WI38 (cell line): ENCODE measurements around the gene ZDBF2.

Experiments used
- H3K4me3 ChIP-seq: 2 replicates; pipeline ENCODE4 v1.5.1; 2011; ENCODE audit warnings: low read depth, mild to moderate bottlenecking, control low read depth, low read length
- TF ChIP-seq, protein P1 (sequence below): IDR thresholded peaks from 2 replicates; pipeline ENCODE4 v1.5.1; 2012; ENCODE audit warnings: low read depth, mild to moderate bottlenecking, control low read depth, low read length

ZDBF2 gene

DNA sequence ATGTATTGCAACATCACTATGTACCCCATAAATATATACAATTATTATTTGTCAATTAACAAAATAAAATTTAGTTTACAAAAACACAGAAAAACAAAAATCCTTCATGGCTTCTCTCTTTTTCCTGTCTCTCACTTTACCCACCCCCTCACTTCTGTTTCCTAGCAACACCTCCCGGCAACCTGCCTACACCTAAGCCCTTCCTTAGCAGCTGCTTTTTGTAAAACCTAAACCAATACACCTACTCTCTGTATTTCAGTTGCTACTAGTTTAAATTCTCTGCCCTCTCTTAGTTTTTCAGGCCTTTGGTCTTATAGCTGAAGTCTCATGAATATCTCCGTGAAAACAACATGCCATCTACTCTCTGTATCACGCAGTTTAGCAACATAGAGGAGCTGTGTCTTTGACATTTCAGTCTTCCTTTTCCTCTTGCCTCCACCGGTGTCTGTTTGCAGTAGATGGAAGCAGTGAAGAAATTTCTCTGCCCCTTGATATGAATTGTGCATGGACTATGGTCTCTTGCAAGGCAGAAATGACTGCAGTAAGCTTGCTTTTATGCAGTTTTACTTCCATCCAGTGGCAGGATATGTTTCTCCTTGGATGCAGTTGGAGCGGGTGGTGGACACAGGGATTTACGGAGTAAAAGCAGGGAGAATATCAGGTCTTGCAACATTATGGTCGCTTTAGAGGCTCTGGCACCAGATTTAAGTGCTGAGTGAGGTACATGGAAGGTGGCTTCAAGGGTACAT lies 42.0 kb upstream of the ZDBF2 start:
- no peak overlapping the region for H3K4me3 ChIP-seq
- TF ChIP-seq, protein P1, sequence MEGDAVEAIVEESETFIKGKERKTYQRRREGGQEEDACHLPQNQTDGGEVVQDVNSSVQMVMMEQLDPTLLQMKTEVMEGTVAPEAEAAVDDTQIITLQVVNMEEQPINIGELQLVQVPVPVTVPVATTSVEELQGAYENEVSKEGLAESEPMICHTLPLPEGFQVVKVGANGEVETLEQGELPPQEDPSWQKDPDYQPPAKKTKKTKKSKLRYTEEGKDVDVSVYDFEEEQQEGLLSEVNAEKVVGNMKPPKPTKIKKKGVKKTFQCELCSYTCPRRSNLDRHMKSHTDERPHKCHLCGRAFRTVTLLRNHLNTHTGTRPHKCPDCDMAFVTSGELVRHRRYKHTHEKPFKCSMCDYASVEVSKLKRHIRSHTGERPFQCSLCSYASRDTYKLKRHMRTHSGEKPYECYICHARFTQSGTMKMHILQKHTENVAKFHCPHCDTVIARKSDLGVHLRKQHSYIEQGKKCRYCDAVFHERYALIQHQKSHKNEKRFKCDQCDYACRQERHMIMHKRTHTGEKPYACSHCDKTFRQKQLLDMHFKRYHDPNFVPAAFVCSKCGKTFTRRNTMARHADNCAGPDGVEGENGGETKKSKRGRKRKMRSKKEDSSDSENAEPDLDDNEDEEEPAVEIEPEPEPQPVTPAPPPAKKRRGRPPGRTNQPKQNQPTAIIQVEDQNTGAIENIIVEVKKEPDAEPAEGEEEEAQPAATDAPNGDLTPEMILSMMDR, result no peak

DNA sequence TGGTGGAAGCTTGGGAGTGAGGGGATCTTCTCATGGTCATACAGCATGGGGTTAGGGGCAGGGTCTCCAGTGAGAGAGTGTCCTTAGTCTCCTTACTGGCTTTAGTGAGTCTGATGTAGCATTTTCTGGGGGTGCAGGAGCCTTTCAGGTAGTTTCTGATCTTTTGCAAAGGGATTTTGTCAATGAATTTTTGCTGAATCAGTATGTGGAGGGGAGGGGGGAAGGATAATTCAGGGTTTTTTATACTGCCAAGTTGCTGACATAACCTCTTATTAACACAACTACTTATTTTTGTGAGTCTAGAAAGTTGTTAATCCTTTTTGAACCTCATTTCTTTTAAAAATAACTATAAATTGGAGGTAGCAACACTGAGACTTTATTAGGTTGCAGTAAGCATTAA lies 35.3 kb upstream of the ZDBF2 start:
- TF ChIP-seq, protein P1, result no peak
- no peak overlapping the region for H3K4me3 ChIP-seq

DNA sequence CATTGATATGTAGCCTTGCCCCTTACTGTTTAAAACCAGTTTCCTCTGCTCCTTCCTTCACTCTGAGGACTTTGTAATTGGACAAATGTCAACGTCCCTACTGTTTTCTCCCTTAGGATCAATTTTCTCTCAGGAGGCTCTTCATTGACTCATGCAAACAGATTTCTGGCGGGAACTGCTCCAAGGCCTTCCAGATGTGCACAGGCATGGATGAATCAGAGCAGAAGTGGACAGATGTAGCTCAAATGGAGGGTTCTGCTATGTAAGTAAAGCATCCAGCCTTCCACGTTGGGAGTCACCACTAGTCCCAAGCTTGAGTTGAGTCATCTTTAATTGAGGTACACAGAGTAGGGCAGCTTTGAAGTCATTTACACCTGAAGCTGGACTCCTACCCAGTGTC lies 34.1 kb upstream of the ZDBF2 start:
- TF ChIP-seq, protein P1, result no peak
- H3K4me3 ChIP-seq, result no peak overlapping the region

DNA sequence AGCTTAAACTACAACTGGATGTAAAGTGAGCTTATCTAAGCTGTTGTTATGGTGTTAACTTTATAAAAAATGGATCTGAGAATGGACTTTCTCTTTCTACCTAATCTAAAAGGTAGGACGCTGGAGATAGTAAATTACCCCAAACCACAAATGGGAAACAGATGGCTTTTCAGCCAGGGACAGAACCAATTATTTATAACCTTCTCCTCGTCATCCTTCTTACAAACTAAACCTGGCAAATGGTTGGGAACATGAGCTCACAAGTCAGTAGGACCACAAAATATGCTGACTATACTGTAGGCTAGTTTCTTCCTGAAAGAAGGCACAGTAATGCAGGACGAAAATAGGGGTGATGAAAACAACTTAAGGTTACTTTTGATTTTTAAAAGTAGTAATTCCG lies 32.7 kb upstream of the ZDBF2 start:
- H3K4me3 ChIP-seq, result no peak overlapping the region
- TF ChIP-seq, protein P1, result no peak

DNA sequence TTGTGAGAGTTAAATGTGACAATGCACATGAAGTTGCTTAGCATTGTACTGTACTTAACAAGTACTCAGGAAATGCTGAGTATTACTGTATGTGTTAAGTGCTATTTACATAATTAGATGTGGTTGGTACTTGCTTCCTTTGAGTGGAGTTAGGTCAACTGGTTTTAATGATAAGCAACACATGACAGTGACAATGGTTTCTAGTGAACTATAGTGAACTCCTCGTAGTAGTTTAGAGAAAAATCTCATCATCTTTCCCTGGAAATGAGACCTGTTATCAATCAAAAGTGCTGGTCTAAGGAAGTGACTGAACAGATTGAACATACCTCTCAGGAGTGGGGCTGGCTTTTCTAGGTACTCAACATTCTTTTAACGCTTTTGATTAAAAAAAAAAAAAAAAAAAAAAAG lies 29.2 kb upstream of the ZDBF2 start:
- no peak overlapping the region for H3K4me3 ChIP-seq
- TF ChIP-seq, protein P1, result no peak

DNA sequence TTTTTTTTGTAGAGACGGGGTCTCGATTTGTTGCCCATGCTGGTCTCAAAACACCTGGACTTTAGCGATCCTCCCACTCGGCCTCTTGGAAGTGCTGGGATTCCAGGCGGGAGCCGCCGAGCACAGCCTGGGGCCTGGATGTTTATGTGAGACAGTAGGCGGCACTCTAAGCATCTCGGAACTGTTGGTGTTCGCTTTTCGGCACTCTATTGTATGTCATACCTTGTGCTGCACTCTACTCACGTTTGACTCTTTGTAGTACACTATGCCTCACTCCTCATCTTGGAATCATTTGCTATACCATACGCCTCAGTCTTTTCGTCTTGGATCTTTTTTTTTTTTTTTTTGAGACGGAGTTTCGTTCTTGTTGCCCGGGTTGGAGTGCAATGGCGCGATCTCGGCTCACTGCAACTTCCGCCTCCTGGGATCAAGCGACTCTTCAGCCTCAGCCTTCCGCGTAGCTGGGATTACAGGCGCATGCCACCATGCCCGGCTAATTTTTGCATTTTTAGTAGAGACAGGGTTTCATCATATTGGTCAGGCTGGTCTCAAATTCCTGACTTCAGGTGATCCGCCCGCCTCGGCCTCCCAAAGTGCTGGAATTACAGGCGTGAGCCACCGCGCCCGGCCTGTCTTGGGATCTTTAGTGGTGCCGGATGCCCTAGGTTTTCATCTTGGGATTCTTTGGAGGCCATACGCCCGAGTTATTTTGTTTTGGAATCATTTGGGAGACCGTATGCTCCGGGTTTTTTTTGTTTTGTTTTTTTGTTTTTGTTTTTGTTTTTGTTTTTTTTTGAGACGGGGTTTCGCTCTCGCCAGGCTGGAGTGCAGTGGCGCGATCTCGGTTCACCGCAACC lies 24.2 kb upstream of the ZDBF2 start:
- peak overlapping the region; percentile 49 for H3K4me3 ChIP-seq
- TF ChIP-seq, protein P1, result no peak
